Heart left ventricle (tissue), 16 donors: ENCODE measurements around the gene VAMP3. TPM values are rescaled to one million over a fixed set of nuclear protein-coding genes. Genes with fewer than 3 reads are reported as not detected.

ENCODE experiments used
- ATAC-seq, 4 donors: fragments of 200-7000 bp; cut with Tn5 transposase; one replicate each; pipeline ENCODE4 v1.9.1; 2020 to 2022; ENCODE audit warnings: moderate library complexity in 4 of 4, mild to moderate bottlenecking in 3 of 4, moderate number of reproducible peaks in 1 of 4
- DNase-seq, 5 donors: peaks; one replicate each; pipeline ENCODE4 v3.0.0-alpha.2; 2020
- H3K27ac ChIP-seq, 12 donors: fragments of 200-600 bp; sonication (generic) in 4 of 12; one replicate each; pipeline versions ENCODE4 v1.5.0 to v1.8.0; 2016 to 2022; ENCODE audit warnings: mild to moderate bottlenecking in 2 of 12
- H3K27me3 ChIP-seq, 9 donors: fragments of 200-600 bp; sonication (generic) in 2 of 9; one replicate each; pipeline versions ENCODE4 v1.5.1 to v1.8.0; 2016 to 2022; ENCODE audit warnings: mild to moderate bottlenecking in 3 of 9
- H3K36me3 ChIP-seq, 9 donors: fragments of 200-600 bp; sonication (generic) in 2 of 9; one replicate each; pipeline versions ENCODE4 v1.5.0 to v1.8.0; 2018 to 2022; ENCODE audit warnings: mild to moderate bottlenecking in 2 of 9
- H3K4me1 ChIP-seq, 12 donors: fragments of 200-600 bp; sonication (generic) in 4 of 12; one replicate each; pipeline versions ENCODE4 v1.5.0 to v1.8.0; 2016 to 2022; ENCODE audit warnings: mild to moderate bottlenecking in 3 of 12
- H3K4me3 ChIP-seq, 12 donors: fragments of 200-600 bp; sonication (generic) in 4 of 12; one replicate each; pipeline versions ENCODE4 v1.5.0 to v1.8.0; 2017 to 2022; ENCODE audit warnings: mild to moderate bottlenecking in 9 of 12, moderate library complexity in 4 of 12
- H3K9me3 ChIP-seq, 12 donors: fragments of 200-600 bp; sonication (generic) in 4 of 12; one replicate each; pipeline versions ENCODE4 v1.5.0 to v1.8.0; 2016 to 2022; ENCODE audit warnings: mild to moderate bottlenecking in 1 of 12
- CTCF ChIP-seq, 12 donors: fragments of 200-600 bp; sonication (generic) in 4 of 12; IDR thresholded peaks; one replicate each; pipeline versions ENCODE4 v1.5.0 to v1.8.0; 2018 to 2022; ENCODE audit warnings: antibody characterized with exemption in 12 of 12, mild to moderate bottlenecking in 5 of 12
- POLR2A ChIP-seq, 2 donors: fragments of 450-650 bp; IDR thresholded peaks; one replicate each; pipeline ENCODE4 v1.6.1; 2017; ENCODE audit warnings: antibody characterized with exemption in 2 of 2, mild to moderate bottlenecking in 2 of 2, moderate library complexity in 2 of 2
- WGBS, 4 donors: extraction: QIAGEN DNeasy Blood & Tissue Kit in 2 of 4; methylation state at CpG; one replicate each; pipeline versions ENCODE4 v1.1.5 to v1.1.7; 2013 to 2018; 5-methylcytosine and 5-hydroxymethylcytosine counted together
- intact Hi-C, 10 donors: fragments of 100-400 bp; cut with DNase I; formaldehyde crosslinking; loops; one replicate each; pipeline versions ENCODE4 v1.11.1 to v1.14.2; 2022
- polyA plus RNA-seq, 2 donors: library from polyadenylated mRNA; stranded (reverse); fragments of 200-250 nt; gene quantifications; one replicate each; pipeline ENCODE4 v1.2.3, GENCODE V29; 2013
- total RNA-seq, 9 donors: library from RNA; depleted of rRNA in 2 of 9; stranded (reverse); fragments of >200 nt in 2 of 9; fragmentation: NEBNext Ultra II Directional in 3 of 9; extraction: Animal tissue kit (Norgen Biotek cat#: 25700) in 3 of 9; gene quantifications; one replicate each; pipeline versions ENCODE4 v1.1.0 to v1.2.4, GENCODE V29; 2016 to 2023
- donor health status: ischemic (EF 13 %, LVEDD 7.1; RV severe dilation, severe dysfunction).
- donor health status: healthy with polysubstance abuse.
- donor health status: DM: no; HTN: yes; CAD: no.
- donor health status: DM: no; HTN: no; CAD: no.
- donor health status: ischemic (EF 25% LVEDD 6.9; RV normal size, moderate dysfunction).
- donor health status: ischemic (EF 25% LVEDD 5.7; RV mildly dilated, moderate dysfunction).
- donor health status: healthy.
- donor health status: DM: yes; HTN: yes; CAD: no.
- donor health status: ischemic (EF 35%, LVEDD 5.7; RV mildly dilated, moderate dysfunction).
- donor health status: nonischemic (EF 11% LVEDD 7.7; RV severe dilation, severe dysfunction).
- donor health status: DM: yes; HTN: yes; CAD: no.
- donor health status: PGD.
- donor health status: ischemic (EF 29% LVEDD 5.4; RV normal size, mild dysfunction).
- donor health status: nonischemic (EF 23%, LVEDD 6.1; RV moderate dilation, normal function).

VAMP3 gene
- total and polyA plus RNA-seq, 11 donors: 40.2 to 100 (median 70.9) TPM

GRCh38 chr1:7808253-7808844, 37.3 kb downstream of the VAMP3 start:
- H3K27ac ChIP-seq: no peak overlapping the region
- no peaks in the 10 kb centered on the region for H3K4me1 ChIP-seq
- H3K27me3 ChIP-seq: no peaks in the 10 kb centered on the region
- TF ChIP-seq POLR2A (IDR thresholded peaks at IDR 0.05): no peak
- TF ChIP-seq CTCF (IDR thresholded peaks at IDR 0.05): peak; percentile 10 to 51 (median 36)
- peaks cover 0 to 100% (median 78%) of the 10 kb centered on the region in 9 donors for H3K36me3 ChIP-seq
- 33 to 44% (median 40%) methylated on average over 1 of the region's 1 CpG for WGBS, 4 donors
- intact Hi-C loops: loop anchor here in 1 of 10 donors (10.0 kb wide), 1 partner anchor 96 kb away; no protein-coding TSS in a partner anchor
- no peak for DNase-seq
- ATAC-seq: no peak
- H3K4me3 ChIP-seq: no peak overlapping the region
- peaks cover 0 to 5% (median 2%) of the 10 kb centered on the region in 12 donors for H3K9me3 ChIP-seq

- intact Hi-C loops: loop anchor here in 1 of 10 donors (10.0 kb wide), 1 partner anchor 95 kb away; no protein-coding TSS in a partner anchor
- no peak overlapping the region for H3K27ac ChIP-seq
Measured at GRCh38 chr1:7809742-7810141, 38.6 kb downstream of the VAMP3 start.

DNA sequence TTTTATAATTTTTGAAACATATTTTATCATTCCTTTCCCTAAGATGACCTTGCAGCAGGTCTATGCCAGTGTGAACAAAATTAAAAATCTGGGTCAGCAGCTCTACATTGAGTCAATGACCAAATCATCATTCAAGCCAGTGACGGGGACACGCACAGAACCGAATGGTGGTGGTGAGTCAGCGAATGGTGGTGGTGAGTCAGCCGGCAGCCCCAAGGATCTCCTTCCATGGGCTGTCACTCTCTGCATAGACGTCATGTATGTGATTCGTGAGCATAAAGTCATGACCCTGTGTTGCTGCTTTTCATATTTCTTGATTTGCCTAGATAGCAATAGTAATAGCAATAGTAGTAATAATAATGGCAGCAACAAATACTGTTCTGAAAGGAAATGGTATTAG, 39.3 kb downstream of the VAMP3 start:
- intact Hi-C loops: no loop called here
- Histone ChIP-seq H3K9me3 (peaks cover 0 to 14% (median 8%) of the 10 kb centered on the region in 12 donors), H3K36me3 (peaks cover 0 to 100% (median 67%) of the 10 kb centered on the region in 9 donors), H3K27ac (no peak overlapping the region), H3K27me3 (no peaks in the 10 kb centered on the region), H3K4me1 (no peaks in the 10 kb centered on the region), H3K4me3 (no peak overlapping the region)
- WGBS, 4 donors: 91 to 97% (median 93%) methylated on average over 7 of the region's 7 CpGs
- TF ChIP-seq CTCF (IDR thresholded peaks at IDR 0.05): no peak
- TF ChIP-seq POLR2A (IDR thresholded peaks at IDR 0.05): no peak
- ATAC-seq (no peak), DNase-seq (no peak)

More at GRCh38 chr1:7809742-7810141, 38.6 kb downstream of the VAMP3 start:
- Histone ChIP-seq H3K4me1 (no peaks in the 10 kb centered on the region), H3K4me3 (no peak overlapping the region), H3K36me3 (peaks cover 0 to 100% (median 74%) of the 10 kb centered on the region in 9 donors), H3K9me3 (peaks cover 0 to 14% (median 8%) of the 10 kb centered on the region in 12 donors), H3K27me3 (no peaks in the 10 kb centered on the region)
- no peak for ATAC-seq
- DNase-seq: peak in 1 of 5 donors; percentile 29
- WGBS, 4 donors: 91 to 97% (median 94%) methylated on average over 13 of the region's 13 CpGs
- TF ChIP-seq CTCF (IDR thresholded peaks at IDR 0.05): no peak
- TF ChIP-seq POLR2A (IDR thresholded peaks at IDR 0.05): no peak

GRCh38 chr1:7811476-7811875, 40.4 kb downstream of the VAMP3 start:
- no peaks in the 10 kb centered on the region for H3K27me3 ChIP-seq
- H3K9me3 ChIP-seq: peaks cover 0 to 14% (median 8%) of the 10 kb centered on the region in 12 donors
- WGBS, 4 donors: 90 to 96% (median 94%) methylated on average over 6 of the region's 6 CpGs
- ATAC-seq: no peak
- H3K27ac ChIP-seq: no peak overlapping the region
- DNase-seq: no peak
- H3K4me3 ChIP-seq: no peak overlapping the region
- intact Hi-C loops: no loop called here
- peaks cover 0 to 98% (median 58%) of the 10 kb centered on the region in 9 donors for H3K36me3 ChIP-seq
- no peaks in the 10 kb centered on the region for H3K4me1 ChIP-seq
- TF ChIP-seq CTCF (IDR thresholded peaks at IDR 0.05) (no peak), POLR2A (IDR thresholded peaks at IDR 0.05) (no peak)
